HG03095 (cell line): ENCODE measurements around the gene ANKRD62.

ENCODE experiments used
- ATAC-seq: cut with Tn5 transposase; IDR thresholded peaks from one replicate; pipeline ENCODE4 v1.9.1; 2021; ENCODE audit warnings: moderate library complexity; ENCODE audit not compliant: unreplicated experiment

The ANKRD62 gene

DNA sequence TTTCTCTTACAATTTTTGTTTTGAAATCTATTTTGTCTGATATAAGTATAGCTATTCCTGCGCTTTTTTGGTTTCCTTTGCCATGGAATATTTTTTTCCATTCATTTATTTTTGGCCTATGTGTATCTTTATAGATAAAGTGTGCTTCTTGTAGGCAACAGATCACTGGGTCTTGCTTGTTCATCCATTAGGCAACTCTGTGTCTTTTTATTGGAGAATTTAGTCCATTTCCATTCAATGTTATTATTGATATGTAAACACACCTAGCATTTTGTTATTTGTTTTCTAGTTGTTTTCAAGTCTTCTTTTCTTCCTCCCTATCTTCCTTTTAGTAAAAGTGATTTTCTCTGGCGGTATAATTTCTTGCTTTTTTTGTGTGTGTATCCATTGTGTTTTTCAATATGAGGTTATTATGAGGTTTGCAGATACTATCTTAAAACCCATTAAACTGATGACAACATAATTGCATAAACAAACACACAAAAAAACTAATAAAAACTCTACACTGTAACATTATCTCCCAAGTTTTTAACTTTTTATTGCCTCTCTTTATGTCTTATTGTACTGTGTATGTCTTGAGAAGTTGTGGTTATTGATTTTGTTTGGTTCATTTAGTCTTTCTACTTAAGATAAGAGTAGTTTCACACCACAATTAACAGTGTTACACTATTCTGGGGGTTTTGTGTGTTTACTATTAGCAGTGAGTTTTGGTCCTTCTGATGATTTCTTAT is 71.6 kb downstream of the ANKRD62 start:
- ATAC-seq = no peak
